Panc1 (cell line): Measurements from ENCODE around the gene UBTD2. TPM values are rescaled to one million over a fixed set of nuclear protein-coding genes. Genes with fewer than 3 reads are reported as not detected.

ENCODE experiments used
- ATAC-seq: fragments of 200-7000 bp; cut with Tn5 transposase; 2 replicates; pipeline ENCODE4 v1.9.1; 2020; ENCODE audit warnings: mild to moderate bottlenecking, moderate library complexity
- BruUV-seq: library from RNA; stranded (reverse); fragments of 400-500 nt; replicated peaks from 2 replicates; lab custom pipeline; 2021; lab: Mats Ljungman, UMichigan
- CTCF ChIA-PET: fragments of 300-600 bp; sonication (Branson Sonifier 250); formaldehyde crosslinking; loops from one replicate; lab custom pipeline; 2022; ENCODE audit warnings: antibody characterized with exemption; lab: Charles Lee
- POLR2A ChIA-PET: fragments of 300-600 bp; sonication (Branson Sonifier 250); formaldehyde crosslinking; loops from one replicate; lab custom pipeline; 2022; ENCODE audit warnings: antibody characterized with exemption; lab: Charles Lee
- DNase-seq: peaks from one replicate; pipeline ENCODE4 v3.0.0-alpha.2; 2010; ENCODE audit warnings: low read depth, low spot score
- H3K27ac ChIP-seq: 2 replicates; pipeline ENCODE4 v1.5.1; 2011; ENCODE audit warnings: mild to moderate bottlenecking, low read length, inconsistent platforms
- H3K27me3 ChIP-seq: fragments of 200-500 bp; sonication (Bioruptor generic); 2 replicates; pipeline ENCODE4 v1.6.0; 2014; ENCODE audit warnings: low read length, inconsistent platforms; ENCODE audit not compliant: control insufficient read depth, insufficient read depth
- H3K36me3 ChIP-seq: fragments of 200-500 bp; sonication (Bioruptor generic); 2 replicates; pipeline ENCODE4 v1.5.1; 2014; ENCODE audit warnings: inconsistent platforms, mild to moderate bottlenecking, low read length, moderate library complexity; ENCODE audit not compliant: control insufficient read depth, insufficient read depth
- H3K4me1 ChIP-seq: 2 replicates; pipeline ENCODE4 v1.5.1; 2011; ENCODE audit warnings: inconsistent platforms, mild to moderate bottlenecking, low read length, moderate library complexity; ENCODE audit not compliant: control insufficient read depth, insufficient read depth
- H3K4me3 ChIP-seq, 2 experiments: 2 replicates each; pipeline ENCODE4 v1.5.1; 2011 to 2012; ENCODE audit warnings: low read depth in 2 of 2, low read length in 2 of 2, mild to moderate bottlenecking in 2 of 2, inconsistent platforms in 1 of 2, moderate library complexity in 1 of 2
- H3K9me3 ChIP-seq: fragments of 200-500 bp; sonication (Bioruptor generic); 2 replicates; pipeline ENCODE4 v1.5.1; 2014; ENCODE audit warnings: low read depth, mild to moderate bottlenecking, inconsistent platforms, low read length, moderate library complexity; ENCODE audit not compliant: control insufficient read depth, insufficient read depth
- POLR2AphosphoS5 ChIP-seq: IDR thresholded peaks from 2 replicates; pipeline ENCODE4 v1.6.1; 2012; ENCODE audit warnings: mild to moderate bottlenecking, low read depth, low read length, moderate library complexity
- SIN3A ChIP-seq: IDR thresholded peaks from 2 replicates; pipeline ENCODE4 v1.6.1; 2012; ENCODE audit warnings: low read depth, mild to moderate bottlenecking, low read length, moderate library complexity, borderline replicate concordance; ENCODE audit not compliant: insufficient read depth
- TCF7L2 ChIP-seq: IDR thresholded peaks from 2 replicates; pipeline ENCODE4 v1.6.1; 2011; ENCODE audit warnings: mild to moderate bottlenecking, low read depth, low read length, inconsistent platforms
- in situ Hi-C: cut with HindIII; loops from 2 replicates; pipeline ENCODE4 v1.10.0; 2016; ENCODE audit warnings: low sequenced_read_pairs, low pct_unique_long_range_greater_than_20kb
- intact Hi-C: fragments of 100-400 bp; cut with micrococcal nuclease; formaldehyde crosslinking; loops from one replicate; pipeline ENCODE4 v1.10.0; 2022; ENCODE audit not compliant: unreplicated experiment
- total RNA-seq: library from RNA; stranded (reverse); gene quantifications from one replicate; pipeline ENCODE4 v1.2.1, GENCODE V29; 2021; ENCODE audit not compliant: unreplicated experiment
- TF ChIP-seq, protein P1 (sequence below): fragments of 450-650 bp; IDR thresholded peaks from 2 replicates; pipeline ENCODE4 v1.5.1; 2017; ENCODE audit warnings: mild to moderate bottlenecking
- TF ChIP-seq, protein P2 (sequence below), 2 experiments: IDR thresholded peaks; 2 replicates each; pipeline ENCODE4 v1.6.1; 2011 to 2012; ENCODE audit warnings: low read depth in 2 of 2, control low read depth in 1 of 2, low read length in 1 of 2, mild to moderate bottlenecking in 1 of 2, moderate library complexity in 1 of 2; ENCODE audit not compliant: insufficient read depth in 1 of 2

UBTD2 gene
- total RNA-seq, 1 experiment from 2014 or later: 32.5 TPM

DNA sequence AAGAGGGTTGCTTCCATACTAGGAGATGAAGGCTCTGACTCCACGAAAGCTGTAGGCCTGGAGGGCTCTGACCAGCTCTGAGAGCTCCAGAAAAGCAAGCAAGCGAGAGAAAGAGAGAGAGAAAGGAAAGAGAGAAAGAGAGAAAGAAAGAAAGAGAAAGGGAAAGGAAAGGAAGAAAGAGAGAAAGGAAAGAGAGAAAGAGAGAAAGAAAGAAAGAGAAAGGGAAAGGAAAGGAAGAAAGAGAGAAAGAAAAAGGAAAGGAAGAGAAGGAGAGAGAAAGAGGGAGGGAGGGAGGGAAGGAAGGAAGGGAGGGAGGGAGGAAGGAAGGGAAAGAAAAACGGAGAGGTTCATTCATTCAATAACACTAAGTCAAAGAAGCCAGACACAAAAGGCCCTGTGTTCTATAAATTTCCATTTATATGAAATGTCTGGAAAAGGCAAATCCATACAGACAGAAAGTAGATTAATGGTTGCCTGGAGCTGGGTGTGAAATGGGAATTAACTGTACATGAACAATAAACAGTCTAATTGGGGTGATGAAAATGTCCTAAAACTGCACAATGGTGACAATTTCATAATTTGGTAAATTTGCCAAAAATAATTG, 93.8 kb downstream of the UBTD2 start:
- H3K27ac ChIP-seq: peak overlapping the region; percentile 68
- CTCF ChIA-PET: interaction anchor here (0.6 to 2.1 kb wide), 9 partner anchors 33 to 260 kb away, joined by 5 to 19 read pairs (median 9); no protein-coding TSS in a partner anchor
- peaks cover 14% of the 10 kb centered on the region; the same call in 1 of the 2 replicates for H3K4me1 ChIP-seq
- TF ChIP-seq SIN3A (no peak), POLR2AphosphoS5 (no peak), TCF7L2 (no peak)
- TF ChIP-seq, protein P1, sequence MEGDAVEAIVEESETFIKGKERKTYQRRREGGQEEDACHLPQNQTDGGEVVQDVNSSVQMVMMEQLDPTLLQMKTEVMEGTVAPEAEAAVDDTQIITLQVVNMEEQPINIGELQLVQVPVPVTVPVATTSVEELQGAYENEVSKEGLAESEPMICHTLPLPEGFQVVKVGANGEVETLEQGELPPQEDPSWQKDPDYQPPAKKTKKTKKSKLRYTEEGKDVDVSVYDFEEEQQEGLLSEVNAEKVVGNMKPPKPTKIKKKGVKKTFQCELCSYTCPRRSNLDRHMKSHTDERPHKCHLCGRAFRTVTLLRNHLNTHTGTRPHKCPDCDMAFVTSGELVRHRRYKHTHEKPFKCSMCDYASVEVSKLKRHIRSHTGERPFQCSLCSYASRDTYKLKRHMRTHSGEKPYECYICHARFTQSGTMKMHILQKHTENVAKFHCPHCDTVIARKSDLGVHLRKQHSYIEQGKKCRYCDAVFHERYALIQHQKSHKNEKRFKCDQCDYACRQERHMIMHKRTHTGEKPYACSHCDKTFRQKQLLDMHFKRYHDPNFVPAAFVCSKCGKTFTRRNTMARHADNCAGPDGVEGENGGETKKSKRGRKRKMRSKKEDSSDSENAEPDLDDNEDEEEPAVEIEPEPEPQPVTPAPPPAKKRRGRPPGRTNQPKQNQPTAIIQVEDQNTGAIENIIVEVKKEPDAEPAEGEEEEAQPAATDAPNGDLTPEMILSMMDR: no peak
- TF ChIP-seq, protein P2, sequence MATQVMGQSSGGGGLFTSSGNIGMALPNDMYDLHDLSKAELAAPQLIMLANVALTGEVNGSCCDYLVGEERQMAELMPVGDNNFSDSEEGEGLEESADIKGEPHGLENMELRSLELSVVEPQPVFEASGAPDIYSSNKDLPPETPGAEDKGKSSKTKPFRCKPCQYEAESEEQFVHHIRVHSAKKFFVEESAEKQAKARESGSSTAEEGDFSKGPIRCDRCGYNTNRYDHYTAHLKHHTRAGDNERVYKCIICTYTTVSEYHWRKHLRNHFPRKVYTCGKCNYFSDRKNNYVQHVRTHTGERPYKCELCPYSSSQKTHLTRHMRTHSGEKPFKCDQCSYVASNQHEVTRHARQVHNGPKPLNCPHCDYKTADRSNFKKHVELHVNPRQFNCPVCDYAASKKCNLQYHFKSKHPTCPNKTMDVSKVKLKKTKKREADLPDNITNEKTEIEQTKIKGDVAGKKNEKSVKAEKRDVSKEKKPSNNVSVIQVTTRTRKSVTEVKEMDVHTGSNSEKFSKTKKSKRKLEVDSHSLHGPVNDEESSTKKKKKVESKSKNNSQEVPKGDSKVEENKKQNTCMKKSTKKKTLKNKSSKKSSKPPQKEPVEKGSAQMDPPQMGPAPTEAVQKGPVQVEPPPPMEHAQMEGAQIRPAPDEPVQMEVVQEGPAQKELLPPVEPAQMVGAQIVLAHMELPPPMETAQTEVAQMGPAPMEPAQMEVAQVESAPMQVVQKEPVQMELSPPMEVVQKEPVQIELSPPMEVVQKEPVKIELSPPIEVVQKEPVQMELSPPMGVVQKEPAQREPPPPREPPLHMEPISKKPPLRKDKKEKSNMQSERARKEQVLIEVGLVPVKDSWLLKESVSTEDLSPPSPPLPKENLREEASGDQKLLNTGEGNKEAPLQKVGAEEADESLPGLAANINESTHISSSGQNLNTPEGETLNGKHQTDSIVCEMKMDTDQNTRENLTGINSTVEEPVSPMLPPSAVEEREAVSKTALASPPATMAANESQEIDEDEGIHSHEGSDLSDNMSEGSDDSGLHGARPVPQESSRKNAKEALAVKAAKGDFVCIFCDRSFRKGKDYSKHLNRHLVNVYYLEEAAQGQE (IDR thresholded peaks at IDR 0.05; ENCODE audit: insufficient read depth in 1 of 2, low read depth in 2 of 2, low read length in 1 of 2): no peak
- H3K4me3 ChIP-seq: peak overlapping the region; percentile 85 to 94
- in situ Hi-C loops: no loop called here
- no TSS peak for BruUV-seq
- no peaks in the 10 kb centered on the region for H3K9me3 ChIP-seq
- H3K27me3 ChIP-seq: no peaks in the 10 kb centered on the region
- intact Hi-C loops: loop anchor here (2.0 to 10.0 kb wide), 2 partner anchors 81 to 95 kb away; partner anchors contain the start of gene UBTD2
- POLR2A ChIA-PET: interaction anchor here (0.6 kb wide), 1 partner anchor 13 kb away, joined by 5 read pairs; no protein-coding TSS in a partner anchor
- ATAC-seq: no peak
- DNase-seq: no peak
- H3K36me3 ChIP-seq: no peaks in the 10 kb centered on the region; the same call in 1 of the 2 replicates

DNA sequence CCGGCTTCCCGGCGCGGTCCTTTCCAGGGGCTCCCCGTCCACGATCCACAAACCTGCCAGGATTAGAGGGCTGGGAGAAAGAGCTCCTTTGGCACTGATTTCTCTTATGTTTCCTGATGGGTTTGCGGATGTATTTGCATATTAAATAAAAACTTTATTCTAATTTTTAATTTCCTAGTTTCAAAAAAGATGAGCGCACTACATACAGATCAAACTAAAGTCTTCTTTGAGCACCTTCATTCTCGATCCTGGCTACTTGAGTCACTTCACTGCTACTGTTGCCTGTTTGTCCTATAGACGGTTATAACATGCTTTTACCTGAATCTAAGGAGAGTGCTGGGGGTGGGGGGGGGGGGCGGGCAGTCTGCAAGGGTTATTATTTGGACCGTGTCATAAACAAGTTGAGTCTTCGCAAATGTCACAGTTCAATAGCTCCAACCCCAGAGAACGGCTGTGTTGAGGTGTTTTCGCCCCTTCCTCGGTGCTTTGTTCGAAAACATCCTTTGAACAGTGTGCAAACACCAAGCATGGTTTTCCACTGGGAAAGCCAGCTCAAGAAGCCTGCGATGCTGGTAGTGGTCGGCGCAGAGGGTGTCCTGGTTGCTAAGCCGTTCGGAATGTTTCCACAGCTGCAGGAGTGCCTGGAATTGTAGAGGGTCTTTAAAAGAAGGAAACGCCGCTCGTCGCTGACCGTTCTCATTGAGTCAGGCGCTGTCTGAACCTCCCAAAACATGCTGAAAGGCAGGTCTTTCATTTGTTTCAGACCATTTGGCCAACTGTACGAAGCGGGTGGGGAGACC, 94.5 kb downstream of the UBTD2 start:
- ChIA-PET POLR2A (interaction anchor here (0.6 to 0.7 kb wide), 3 partner anchors 14 to 438 kb away, joined by 3 to 5 read pairs (median 3); no protein-coding TSS in a partner anchor), CTCF (interaction anchor here (0.6 to 2.1 kb wide), 14 partner anchors 33 to 259 kb away, joined by 3 to 19 read pairs (median 6); partner anchors contain the start of gene UBTD2)
- in situ Hi-C loops (no loop called here), intact Hi-C loops (loop anchor here (2.0 kb wide), 1 partner anchor 80 kb away; no protein-coding TSS in a partner anchor)
- peak overlapping the region; percentile 85 to 94 for H3K4me3 ChIP-seq
- ATAC-seq (no peak), DNase-seq (no peak)
- H3K36me3 ChIP-seq: no peaks in the 10 kb centered on the region; the same call in 1 of the 2 replicates
- H3K27ac ChIP-seq: peak overlapping the region; percentile 77
- H3K27me3 ChIP-seq: no peaks in the 10 kb centered on the region
- H3K4me1 ChIP-seq: peaks cover 14% of the 10 kb centered on the region; the same call in 1 of the 2 replicates
- TF ChIP-seq, protein P1: no peak
- TF ChIP-seq POLR2AphosphoS5 (no peak), SIN3A (no peak), TCF7L2 (no peak)
- TF ChIP-seq, protein P2 (IDR thresholded peaks at IDR 0.05; ENCODE audit: insufficient read depth in 1 of 2, low read depth in 2 of 2, low read length in 1 of 2): no peak
- BruUV-seq: no TSS peak
- no peaks in the 10 kb centered on the region for H3K9me3 ChIP-seq
